AG10803 (cell line): ENCODE data around the gene RHCG.

ENCODE experiments used
- DNase-seq: peaks from one replicate; pipeline ENCODE4 v3.0.0; 2010; ENCODE audit warnings: low read depth
- H3K4me3 ChIP-seq: 2 replicates; pipeline ENCODE4 v1.5.1; 2011; ENCODE audit warnings: mild to moderate bottlenecking, low read length, control low read depth
- TF ChIP-seq, protein P1 (sequence below): conservative IDR thresholded peaks from 2 replicates; pipeline ENCODE4 v1.5.1; 2011; ENCODE audit warnings: mild to moderate bottlenecking, low read length, control low read depth, inconsistent platforms

The RHCG gene

DNA sequence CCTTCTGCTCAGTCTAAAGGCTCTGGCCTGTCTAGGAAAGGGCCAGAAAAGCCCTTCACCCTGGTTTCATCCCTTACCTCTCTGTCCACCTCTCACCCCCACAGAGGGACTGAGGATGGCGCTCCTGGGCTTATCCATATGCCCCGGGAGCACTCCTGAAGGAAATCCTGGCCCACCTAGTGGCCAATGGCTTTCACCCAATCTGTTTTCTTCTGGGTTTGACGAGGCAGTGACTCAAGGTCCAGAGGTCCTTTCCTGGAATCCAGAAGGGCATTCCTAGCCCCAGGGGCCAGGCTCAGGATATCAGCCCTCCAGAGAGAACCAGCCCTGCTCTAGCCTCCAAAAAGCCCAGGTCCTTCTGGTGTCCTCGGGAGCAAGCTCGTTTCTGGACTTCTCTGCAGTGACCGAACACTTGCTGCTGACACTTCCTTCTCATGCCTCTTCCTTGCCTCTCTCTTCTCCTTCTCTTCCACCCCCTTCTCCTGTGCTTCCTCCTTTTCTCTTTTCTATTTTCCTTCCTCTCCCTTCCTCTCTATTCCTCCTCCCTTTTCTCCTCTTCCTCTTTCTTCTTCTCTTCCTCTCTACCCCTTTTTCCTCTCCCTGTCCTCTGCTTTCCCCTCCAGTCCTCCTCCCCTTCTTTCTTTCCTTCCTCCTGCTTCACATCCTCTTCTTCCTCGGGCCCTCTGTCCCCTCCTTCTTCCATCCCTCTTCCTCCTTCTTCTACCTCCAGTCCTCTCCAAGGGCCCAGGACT lies 59.6 kb downstream of the RHCG start:
- no peak overlapping the region for H3K4me3 ChIP-seq
- TF ChIP-seq, protein P1, sequence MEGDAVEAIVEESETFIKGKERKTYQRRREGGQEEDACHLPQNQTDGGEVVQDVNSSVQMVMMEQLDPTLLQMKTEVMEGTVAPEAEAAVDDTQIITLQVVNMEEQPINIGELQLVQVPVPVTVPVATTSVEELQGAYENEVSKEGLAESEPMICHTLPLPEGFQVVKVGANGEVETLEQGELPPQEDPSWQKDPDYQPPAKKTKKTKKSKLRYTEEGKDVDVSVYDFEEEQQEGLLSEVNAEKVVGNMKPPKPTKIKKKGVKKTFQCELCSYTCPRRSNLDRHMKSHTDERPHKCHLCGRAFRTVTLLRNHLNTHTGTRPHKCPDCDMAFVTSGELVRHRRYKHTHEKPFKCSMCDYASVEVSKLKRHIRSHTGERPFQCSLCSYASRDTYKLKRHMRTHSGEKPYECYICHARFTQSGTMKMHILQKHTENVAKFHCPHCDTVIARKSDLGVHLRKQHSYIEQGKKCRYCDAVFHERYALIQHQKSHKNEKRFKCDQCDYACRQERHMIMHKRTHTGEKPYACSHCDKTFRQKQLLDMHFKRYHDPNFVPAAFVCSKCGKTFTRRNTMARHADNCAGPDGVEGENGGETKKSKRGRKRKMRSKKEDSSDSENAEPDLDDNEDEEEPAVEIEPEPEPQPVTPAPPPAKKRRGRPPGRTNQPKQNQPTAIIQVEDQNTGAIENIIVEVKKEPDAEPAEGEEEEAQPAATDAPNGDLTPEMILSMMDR = no peak
- no peak for DNase-seq

DNA sequence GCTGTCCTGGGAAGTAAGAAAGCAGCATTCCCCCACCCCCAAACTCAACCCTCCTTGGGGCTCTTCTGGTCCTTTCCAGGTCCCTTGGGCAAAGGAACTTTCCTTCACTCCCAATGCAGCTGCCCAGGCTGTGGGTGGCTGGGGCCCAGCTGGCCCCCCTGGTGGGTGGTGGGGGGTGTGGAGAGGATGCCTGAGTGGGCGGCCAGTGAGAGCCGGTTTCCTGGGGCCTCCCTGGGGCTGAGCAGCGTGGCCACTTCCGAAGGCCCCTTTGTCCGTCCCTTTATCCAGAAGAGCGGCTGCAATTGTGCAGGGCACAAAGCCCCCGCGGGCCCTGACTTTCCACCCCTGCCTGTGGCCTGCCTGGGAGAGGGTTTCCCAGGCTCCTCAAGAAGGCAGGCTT lies 61.0 kb downstream of the RHCG start:
- DNase-seq = no peak
- TF ChIP-seq, protein P1 = no peak
- no peak overlapping the region for H3K4me3 ChIP-seq

DNA sequence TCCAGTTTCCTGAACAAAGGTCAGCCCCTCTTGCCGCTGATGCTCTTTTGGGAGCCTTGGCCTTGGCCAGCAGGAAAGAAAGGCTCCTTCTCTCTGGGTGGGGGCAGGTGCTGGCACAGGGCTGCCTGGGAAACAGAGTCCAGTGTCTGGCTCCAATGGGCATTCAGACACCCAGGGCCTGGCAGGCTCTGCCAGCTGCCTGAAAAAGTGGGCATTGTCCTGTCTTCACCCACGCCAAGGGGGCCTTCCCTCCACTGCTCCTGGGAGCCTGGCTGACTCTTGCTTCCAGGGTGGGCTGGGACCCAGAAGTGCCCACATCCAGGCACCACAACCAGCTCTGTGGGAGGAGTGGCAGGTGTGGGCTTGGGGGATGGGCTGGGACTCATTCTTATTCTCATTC lies 62.7 kb downstream of the RHCG start:
- TF ChIP-seq, protein P1 = no peak
- DNase-seq = no peak
- H3K4me3 ChIP-seq = no peak overlapping the region

DNA sequence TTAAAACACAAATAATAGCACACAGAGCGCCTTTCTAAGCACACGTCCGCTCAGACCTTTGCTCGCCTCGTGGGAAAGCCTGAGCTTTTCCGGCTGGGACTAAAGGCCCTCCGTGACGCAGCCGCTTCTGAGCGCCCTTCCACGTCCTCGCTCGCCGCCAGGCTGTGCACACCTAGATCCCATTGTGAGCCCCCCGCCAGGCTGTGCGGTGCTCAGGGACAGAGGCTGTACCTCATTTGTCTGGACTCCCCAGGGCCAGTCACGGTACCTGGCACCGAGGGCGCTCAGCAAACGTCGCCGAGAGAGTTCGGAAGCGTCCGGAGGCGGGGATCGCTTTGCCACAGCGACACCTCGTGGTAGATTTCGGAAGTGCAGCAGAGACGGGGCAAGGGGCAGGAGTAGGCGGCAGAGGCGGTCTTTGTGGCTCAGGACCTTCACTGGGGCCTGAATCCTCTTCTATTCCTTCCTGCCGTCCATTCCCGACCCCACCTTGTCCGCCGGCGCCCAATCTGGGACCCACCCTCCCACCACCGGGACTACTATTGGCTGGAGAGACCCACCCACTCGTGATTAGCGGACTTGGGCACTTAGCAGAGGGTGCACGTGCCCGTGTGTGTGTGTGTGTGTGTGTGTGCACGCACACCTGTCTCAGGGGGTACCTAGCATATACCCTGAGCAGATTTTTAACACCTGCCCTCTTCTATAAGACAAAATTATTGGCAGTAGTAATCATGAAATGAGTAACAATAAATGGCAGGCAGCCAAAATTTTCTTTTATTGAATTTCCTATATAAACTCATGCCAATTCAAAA lies 65.6 kb downstream of the RHCG start:
- TF ChIP-seq, protein P1 = peak; percentile 94
- peak overlapping the region; percentile 62 for H3K4me3 ChIP-seq
- DNase-seq = peak; percentile 49

DNA sequence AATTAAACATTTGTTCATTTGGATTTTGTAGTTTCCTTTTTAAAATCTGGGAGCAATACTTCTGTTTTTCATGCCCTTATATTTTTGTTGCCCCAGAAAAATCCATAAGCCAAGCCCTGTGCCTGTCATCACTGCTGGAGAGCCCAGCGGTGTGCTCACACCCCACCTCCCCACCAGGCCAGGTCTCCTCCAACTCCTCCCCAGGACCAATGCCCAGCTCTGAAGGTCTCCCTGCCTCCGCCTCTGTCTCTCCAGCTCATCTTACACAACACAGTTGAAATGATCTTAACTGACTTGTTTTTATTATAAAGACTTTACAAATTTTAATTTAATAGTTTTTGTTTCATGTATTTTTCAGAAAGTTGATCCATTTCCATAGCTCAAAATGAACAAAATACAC lies 66.4 kb downstream of the RHCG start:
- no peak overlapping the region for H3K4me3 ChIP-seq
- TF ChIP-seq, protein P1 = no peak

DNA sequence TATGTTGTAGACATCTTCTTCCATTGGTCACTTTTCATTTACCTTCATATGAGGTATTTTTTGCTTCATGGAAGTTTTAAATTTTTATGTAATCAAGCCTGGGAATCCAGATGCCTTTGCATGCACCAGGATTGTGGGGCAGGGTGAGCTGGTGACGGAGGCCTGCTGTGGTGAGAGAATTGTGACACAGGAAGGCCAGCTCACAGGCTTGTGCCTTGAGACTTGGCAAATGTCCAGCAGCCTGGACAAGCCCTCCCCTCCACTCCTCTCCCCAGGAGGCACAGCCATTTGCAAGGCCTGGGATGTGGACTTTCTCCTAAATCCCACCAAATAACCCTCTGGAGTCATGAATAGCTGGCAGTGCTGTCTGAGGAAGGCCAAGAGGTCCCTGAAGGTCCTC lies 67.4 kb downstream of the RHCG start:
- H3K4me3 ChIP-seq = no peak overlapping the region
- TF ChIP-seq, protein P1 = no peak
- no peak for DNase-seq

More for the DNA sequence above, 66.4 kb downstream of the RHCG start:
- DNase-seq = no peak

DNA sequence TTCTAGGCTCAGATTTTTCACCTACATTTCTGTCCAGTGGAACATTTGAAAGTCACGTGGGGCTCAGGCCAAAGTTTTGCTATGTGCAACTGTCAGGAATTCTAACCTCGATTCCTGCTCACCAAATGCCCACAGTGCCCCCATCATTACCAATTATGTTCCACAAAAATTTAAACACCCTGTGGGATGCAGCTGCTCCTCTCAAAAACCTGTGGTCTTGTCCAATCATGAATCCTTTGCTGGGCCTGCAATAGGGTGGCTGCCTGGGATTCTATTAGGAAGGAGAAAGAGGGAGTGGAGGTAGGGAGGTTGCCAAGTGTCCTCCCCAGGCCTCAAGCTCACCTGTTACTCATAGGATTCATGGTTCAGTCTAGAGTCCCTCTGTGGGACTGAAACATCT lies 68.1 kb downstream of the RHCG start:
- TF ChIP-seq, protein P1 = no peak
- no peak for DNase-seq
- H3K4me3 ChIP-seq = no peak overlapping the region
